ENCODE data around the gene TDRD12.
"Not testable (repeated sequence)": the region's sequence is repeated elsewhere in the genome, so short reads cannot be mapped to it uniquely, and the experiment has no call there.

Gene TDRD12

GRCh38 chr19:32693151-32694108 is 26.1 kb upstream of the TDRD12 start:
- DNase-seq (ENCODE audit: low read depth), result peak; percentile 78

DNA sequence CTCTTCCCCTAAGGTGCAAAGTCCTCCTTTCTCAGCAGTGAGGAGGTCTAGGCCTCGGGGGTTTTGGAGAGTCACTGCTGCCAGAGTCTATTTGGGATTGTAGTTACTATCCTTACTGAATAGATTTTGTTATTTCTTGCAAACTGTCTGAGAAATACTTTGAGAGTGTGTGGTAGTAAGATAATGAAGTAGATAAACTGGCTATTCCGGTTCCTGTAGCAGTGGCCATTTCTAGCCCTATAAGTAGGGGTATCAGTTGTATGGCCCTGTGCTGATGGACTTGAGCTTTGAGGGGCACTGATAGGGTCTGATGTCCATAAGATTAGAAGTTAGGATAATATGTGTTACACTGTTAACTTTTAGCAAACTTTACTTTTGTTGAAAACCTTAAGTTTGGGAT is 25.3 kb upstream of the TDRD12 start:
- DNase-seq (ENCODE audit: low read depth), result not testable (repeated sequence)

- DNase-seq (ENCODE audit: low read depth), result not testable (repeated sequence)
Measured at GRCh38 chr19:32694851-32695250, 24.7 kb upstream of the TDRD12 start.

GRCh38 chr19:32695506-32695905 is 24.1 kb upstream of the TDRD12 start:
- DNase-seq (ENCODE audit: low read depth), result not testable (repeated sequence)

DNA sequence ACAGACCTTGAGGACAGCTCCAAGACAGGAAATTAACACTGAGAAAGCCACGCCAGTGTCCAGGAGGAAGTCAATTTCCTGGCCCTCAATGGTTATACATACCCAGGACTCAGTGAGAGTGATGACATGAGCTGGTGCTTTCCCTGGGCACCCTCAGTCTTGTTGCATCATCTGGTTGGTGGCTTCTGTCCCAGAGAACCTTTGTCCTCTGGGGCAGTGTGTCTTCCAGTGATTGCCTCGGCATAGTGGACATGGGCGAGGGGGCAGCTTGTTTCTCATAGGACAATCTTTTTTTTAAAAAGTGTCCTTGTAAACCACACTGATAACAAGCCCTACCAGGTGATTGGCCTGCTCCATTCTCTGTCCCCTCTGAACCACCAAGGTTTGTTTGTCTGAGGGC is 22.8 kb upstream of the TDRD12 start:
- DNase-seq (ENCODE audit: low read depth), result not testable (repeated sequence)

GRCh38 chr19:32700129-32700528 is 19.4 kb upstream of the TDRD12 start:
- DNase-seq (ENCODE audit: low read depth), result not testable (repeated sequence)

GRCh38 chr19:32702010-32702409 is 17.6 kb upstream of the TDRD12 start:
- no peak for DNase-seq (ENCODE audit: low read depth)

GRCh38 chr19:32704006-32704405 is 15.6 kb upstream of the TDRD12 start:
- not testable (repeated sequence) for DNase-seq (ENCODE audit: low read depth)

GRCh38 chr19:32708457-32708856 is 11.1 kb upstream of the TDRD12 start:
- no peak for DNase-seq (ENCODE audit: low read depth)

- DNase-seq (ENCODE audit: low read depth), result no peak
Measured at GRCh38 chr19:32709032-32709431, 10.5 kb upstream of the TDRD12 start.

- no peak for DNase-seq (ENCODE audit: low read depth)
Measured at GRCh38 chr19:32711747-32712146, 7.8 kb upstream of the TDRD12 start.

DNA sequence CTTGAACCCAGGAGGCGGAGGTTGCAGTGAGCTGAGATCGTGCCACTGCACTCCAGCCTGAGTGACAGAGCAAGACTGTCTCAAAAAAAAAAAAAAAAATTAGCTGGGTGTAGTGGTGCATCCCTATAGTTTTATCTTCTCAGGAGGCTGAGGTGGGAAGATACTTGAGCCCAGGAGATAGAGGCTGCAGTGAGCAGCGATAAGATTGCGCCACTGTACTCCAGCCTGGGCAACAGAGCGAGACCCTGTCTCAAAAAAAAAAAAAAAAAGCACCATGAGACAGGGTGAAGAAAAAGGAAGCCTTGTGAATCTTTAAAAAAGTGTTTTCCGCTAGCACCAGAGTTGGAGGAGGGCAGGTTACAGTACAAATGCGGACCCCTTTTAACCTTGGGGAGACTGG is 3.4 kb upstream of the TDRD12 start:
- DNase-seq (ENCODE audit: low read depth), result not testable (repeated sequence)

DNA sequence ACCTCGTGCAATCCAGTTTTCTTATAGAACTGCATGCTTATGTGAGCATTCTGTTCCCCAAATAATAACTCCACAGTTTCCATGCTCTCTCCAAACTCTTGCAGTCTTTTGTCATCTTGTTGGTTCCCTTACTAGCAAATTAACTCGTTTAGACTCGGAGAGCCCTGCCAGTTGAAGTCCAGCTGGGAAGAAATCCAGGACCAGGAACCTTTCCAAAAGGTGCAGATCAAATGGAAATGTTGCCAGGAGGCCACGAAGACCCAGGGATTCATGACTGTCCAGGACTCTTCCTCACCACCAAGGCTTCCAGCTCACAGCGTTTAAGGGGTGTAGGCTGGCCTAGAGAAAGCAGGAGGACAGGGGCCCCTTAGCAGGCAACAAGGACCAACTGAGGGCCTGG is 2.1 kb upstream of the TDRD12 start:
- DNase-seq (ENCODE audit: low read depth), result no peak

GRCh38 chr19:32718286-32718685 is 1.3 kb upstream of the TDRD12 start:
- DNase-seq (ENCODE audit: low read depth), result no peak

DNA sequence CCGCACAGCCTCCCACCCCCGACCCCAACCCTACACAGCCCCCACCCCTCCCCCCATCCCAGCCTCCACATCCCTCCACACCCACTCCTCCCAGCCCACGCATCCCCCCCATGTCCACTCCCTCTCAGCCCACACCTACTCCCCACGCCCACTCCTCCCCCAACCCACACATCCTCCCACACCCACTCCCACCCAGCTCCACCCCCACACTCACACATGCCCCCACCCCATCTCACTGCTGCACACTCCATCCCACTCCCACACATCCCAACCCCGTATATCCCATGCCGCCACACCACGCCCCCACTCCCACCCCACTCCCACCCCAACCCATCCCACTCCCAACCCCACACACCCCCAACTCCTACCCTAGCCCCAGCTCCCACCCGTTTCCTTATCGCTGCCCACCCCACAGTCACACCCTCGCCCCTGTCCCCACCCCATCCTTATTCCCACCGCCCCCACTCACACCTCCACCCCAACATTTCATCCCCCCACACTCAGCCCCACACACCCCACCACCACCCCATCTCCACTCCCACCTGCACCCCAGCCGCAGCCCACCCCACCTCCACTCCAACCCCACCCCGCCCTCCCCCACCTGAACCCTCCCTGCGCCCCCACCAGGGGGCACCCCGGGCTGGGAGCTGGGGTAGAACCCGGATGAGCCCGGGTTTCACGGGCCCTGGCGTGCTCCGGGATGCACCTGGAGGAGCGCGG is 809 bp downstream of the TDRD12 start:
- DNase-seq (ENCODE audit: low read depth), result no peak

DNA sequence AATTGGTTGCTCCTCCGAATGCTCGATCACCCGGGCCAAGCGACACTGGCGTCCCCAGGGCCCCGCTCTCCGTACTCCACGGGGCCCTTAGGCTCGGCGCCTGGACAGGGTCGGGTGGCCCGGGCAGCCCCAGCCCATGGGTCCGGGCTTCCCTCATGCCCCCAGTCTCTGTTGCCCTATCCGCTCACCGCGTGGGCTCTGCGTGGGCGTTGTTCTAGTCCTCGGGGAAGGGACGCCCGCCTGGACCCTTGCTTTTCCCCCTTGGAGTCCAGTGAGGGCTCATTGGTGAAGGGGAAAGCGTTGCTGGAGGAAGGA is 1.3 kb downstream of the TDRD12 start:
- no peak for DNase-seq (ENCODE audit: low read depth)

GRCh38 chr19:32735936-32736335 is 16.4 kb downstream of the TDRD12 start:
- no peak for DNase-seq (ENCODE audit: low read depth)

GRCh38 chr19:32743021-32743420 is 23.5 kb downstream of the TDRD12 start:
- no peak for DNase-seq (ENCODE audit: low read depth)

- DNase-seq (ENCODE audit: low read depth), result no peak
Measured at GRCh38 chr19:32743447-32743846, 23.9 kb downstream of the TDRD12 start.

DNA sequence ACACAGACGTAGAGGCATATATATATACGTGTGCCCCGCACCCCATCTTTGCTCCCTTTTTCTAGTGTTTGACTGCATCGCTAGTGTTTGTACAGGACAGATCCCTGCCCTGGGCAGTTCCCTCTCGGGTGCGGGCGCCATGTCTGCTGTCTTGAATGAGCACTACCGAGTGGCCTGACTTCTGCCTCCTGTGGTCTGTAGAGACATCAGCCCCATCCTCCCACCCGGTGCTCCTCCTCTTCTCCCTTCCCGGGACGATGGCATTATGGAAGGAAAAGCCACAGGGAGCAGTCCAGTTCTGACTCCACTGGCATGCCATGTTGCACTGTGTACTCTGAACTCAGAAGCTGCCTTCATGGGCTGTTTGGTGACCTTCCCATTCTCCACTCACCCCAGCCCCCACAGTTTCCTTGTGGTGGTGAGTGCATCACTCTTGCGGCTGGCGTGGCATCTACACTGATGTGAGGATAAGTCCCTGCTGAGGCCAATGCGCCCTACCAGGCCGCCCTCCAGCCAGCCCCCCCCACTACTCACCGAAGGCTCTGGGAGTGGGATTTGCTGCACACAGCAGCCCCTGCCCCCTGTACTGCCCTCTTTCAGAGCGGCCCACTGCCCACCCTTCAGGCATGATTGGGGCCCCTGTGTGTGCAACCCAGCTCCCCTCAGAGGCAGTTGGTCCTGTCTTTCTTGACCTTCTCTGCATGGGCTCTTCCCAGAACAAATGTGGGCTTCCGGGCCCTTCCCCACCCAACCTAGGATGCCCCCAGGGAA is 25.2 kb downstream of the TDRD12 start:
- DNase-seq (ENCODE audit: low read depth), result peak; percentile 1

DNA sequence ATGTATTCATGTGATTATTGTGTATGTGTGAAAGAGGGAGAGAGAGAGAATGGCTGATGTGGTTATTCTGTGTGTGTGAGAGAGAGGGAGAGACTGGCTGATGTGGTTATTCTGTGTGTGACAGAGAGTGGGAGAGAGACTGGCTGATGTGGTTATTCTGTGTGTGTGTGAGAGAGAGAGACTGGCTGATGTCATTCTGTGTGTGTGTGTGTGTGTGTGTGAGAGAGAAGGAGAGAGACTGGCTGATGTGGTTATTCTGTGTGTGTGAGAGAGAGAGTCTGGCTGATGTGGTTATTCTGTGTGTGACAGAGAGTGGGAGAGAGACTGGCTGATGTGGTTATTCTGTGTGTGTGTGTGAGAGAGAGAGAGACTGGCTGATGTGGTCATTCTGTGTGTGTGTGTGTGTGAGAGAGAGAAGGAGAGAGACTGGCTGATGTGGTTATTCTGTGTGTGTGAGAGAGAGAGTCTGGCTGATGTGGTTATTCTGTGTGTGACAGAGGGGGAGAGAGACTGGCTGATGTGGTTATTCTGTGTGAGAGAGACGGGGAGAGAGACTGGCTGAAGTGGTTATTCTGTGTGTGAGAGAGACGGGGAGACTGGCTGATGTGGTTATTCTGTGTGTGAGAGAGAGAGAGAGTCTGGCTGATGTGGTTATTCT is 26.2 kb downstream of the TDRD12 start:
- not testable (repeated sequence) for DNase-seq (ENCODE audit: low read depth)

GRCh38 chr19:32746631-32747196 is 27.1 kb downstream of the TDRD12 start:
- DNase-seq (ENCODE audit: low read depth), result not testable (repeated sequence)

Measured in CMK (cell line).